ENCODE results near the gene CDKN2B-AS1. TPM values are rescaled to one million over a fixed set of nuclear protein-coding genes. Genes with fewer than 3 reads are reported as not detected.
"Not testable (repeated sequence)": the region's sequence is repeated elsewhere in the genome, so short reads cannot be mapped to it uniquely, and the experiment has no call there.

Gene CDKN2B-AS1
- total and polyA plus RNA-seq, 4 donors, result 0.58 to 8.0 (median 1.1) TPM

GRCh38 chr9:22055090-22055489 lies 60.5 kb downstream of the CDKN2B-AS1 start:
- no peaks in the 10 kb centered on the region for H3K27me3 ChIP-seq (ENCODE audit: control insufficient read depth in 1 of 2, insufficient read depth in 2 of 2, low read length in 1 of 2)
- no peak overlapping the region for H3K4me3 ChIP-seq (ENCODE audit: low read length in 2 of 2)
- intact Hi-C loops (cut with DNase I), result no loop called here

GRCh38 chr9:22056402-22056801 lies 61.8 kb downstream of the CDKN2B-AS1 start:
- intact Hi-C loops (cut with DNase I), result no loop called here
- no peaks in the 10 kb centered on the region for H3K36me3 ChIP-seq (ENCODE audit: control insufficient read depth in 1 of 2, insufficient read depth in 2 of 2, low read length in 1 of 2)
- H3K27me3 ChIP-seq (ENCODE audit: control insufficient read depth in 1 of 2, insufficient read depth in 2 of 2, low read length in 1 of 2), result no peaks in the 10 kb centered on the region
- WGBS, 2 donors, result 47 to 67% methylated on average over 3 of the region's 3 CpGs
- ATAC-seq (ENCODE audit: low FRiP score), result no peak
- H3K4me3 ChIP-seq (ENCODE audit: low read length in 2 of 2), result no peak overlapping the region
- no peak for DNase-seq
- H3K27ac ChIP-seq (ENCODE audit: low read depth in 1 of 2, low read length in 2 of 2), result no peak overlapping the region
- H3K9me3 ChIP-seq (ENCODE audit: control insufficient read depth, low read length), result no peaks in the 10 kb centered on the region
- H3K4me1 ChIP-seq (ENCODE audit: control insufficient read depth in 1 of 2, insufficient read depth in 2 of 2, low read length in 2 of 2), result no peaks in the 10 kb centered on the region

More at GRCh38 chr9:22055090-22055489, 60.5 kb downstream of the CDKN2B-AS1 start:
- DNase-seq, result no peak
- H3K27ac ChIP-seq (ENCODE audit: low read depth in 1 of 2, low read length in 2 of 2), result no peak overlapping the region
- ATAC-seq (ENCODE audit: low FRiP score), result no peak
- no peaks in the 10 kb centered on the region for H3K9me3 ChIP-seq (ENCODE audit: control insufficient read depth, low read length)
- H3K4me1 ChIP-seq (ENCODE audit: control insufficient read depth in 1 of 2, insufficient read depth in 2 of 2, low read length in 2 of 2), result no peaks in the 10 kb centered on the region
- no peaks in the 10 kb centered on the region for H3K36me3 ChIP-seq (ENCODE audit: control insufficient read depth in 1 of 2, insufficient read depth in 2 of 2, low read length in 1 of 2)

- H3K27ac ChIP-seq (ENCODE audit: low read depth in 1 of 2, low read length in 2 of 2); H3K4me1 ChIP-seq (ENCODE audit: control insufficient read depth in 1 of 2, insufficient read depth in 2 of 2, low read length in 2 of 2); DNase-seq; ATAC-seq (ENCODE audit: low FRiP score); intact Hi-C loops (cut with DNase I); H3K4me3 ChIP-seq (ENCODE audit: low read length in 2 of 2); H3K27me3 ChIP-seq (ENCODE audit: control insufficient read depth in 1 of 2, insufficient read depth in 2 of 2, low read length in 1 of 2); H3K9me3 ChIP-seq (ENCODE audit: control insufficient read depth, low read length); H3K36me3 ChIP-seq (ENCODE audit: control insufficient read depth in 1 of 2, insufficient read depth in 2 of 2, low read length in 1 of 2): not testable (repeated sequence)
- 96% methylated on average over 6 of the region's 6 CpGs for WGBS, 2 donors
These were observed 63.4 kb downstream of the CDKN2B-AS1 start for GRCh38 chr9:22057972-22058371.

- no peak overlapping the region for H3K27ac ChIP-seq (ENCODE audit: low read depth in 1 of 2, low read length in 2 of 2)
- H3K4me3 ChIP-seq (ENCODE audit: low read length in 2 of 2), result no peak overlapping the region
- intact Hi-C loops (cut with DNase I), result no loop called here
- ATAC-seq (ENCODE audit: low FRiP score), result no peak
- no peaks in the 10 kb centered on the region for H3K4me1 ChIP-seq (ENCODE audit: control insufficient read depth in 1 of 2, insufficient read depth in 2 of 2, low read length in 2 of 2)
- 78 to 90% methylated on average over 4 of the region's 4 CpGs for WGBS, 2 donors
- H3K36me3 ChIP-seq (ENCODE audit: control insufficient read depth in 1 of 2, insufficient read depth in 2 of 2, low read length in 1 of 2), result no peaks in the 10 kb centered on the region
- no peaks in the 10 kb centered on the region for H3K27me3 ChIP-seq (ENCODE audit: control insufficient read depth in 1 of 2, insufficient read depth in 2 of 2, low read length in 1 of 2)
- H3K9me3 ChIP-seq (ENCODE audit: control insufficient read depth, low read length), result no peaks in the 10 kb centered on the region
- no peak for DNase-seq
These were observed 66.3 kb downstream of the CDKN2B-AS1 start for GRCh38 chr9:22060831-22061383.

GRCh38 chr9:22064957-22065356 lies 70.4 kb downstream of the CDKN2B-AS1 start:
- intact Hi-C loops (cut with DNase I), result no loop called here
- 51 to 66% methylated on average over 2 of the region's 2 CpGs for WGBS, 2 donors

GRCh38 chr9:22065431-22066200 lies 71.0 kb downstream of the CDKN2B-AS1 start:
- Histone ChIP-seq H3K4me1 (ENCODE audit: control insufficient read depth in 1 of 2, insufficient read depth in 2 of 2, low read length in 2 of 2) (no peaks in the 10 kb centered on the region), H3K9me3 (ENCODE audit: control insufficient read depth, low read length) (no peaks in the 10 kb centered on the region), H3K27ac (ENCODE audit: low read depth in 1 of 2, low read length in 2 of 2) (no peak overlapping the region), H3K36me3 (ENCODE audit: control insufficient read depth in 1 of 2, insufficient read depth in 2 of 2, low read length in 1 of 2) (no peaks in the 10 kb centered on the region), H3K4me3 (ENCODE audit: low read length in 2 of 2) (no peak overlapping the region), H3K27me3 (ENCODE audit: control insufficient read depth in 1 of 2, insufficient read depth in 2 of 2, low read length in 1 of 2) (no peaks in the 10 kb centered on the region)
- intact Hi-C loops (cut with DNase I), result no loop called here
- 78 to 80% methylated on average over 4 of the region's 4 CpGs for WGBS, 2 donors
- DNase-seq (no peak), ATAC-seq (ENCODE audit: low FRiP score) (no peak)

More at GRCh38 chr9:22064957-22065356, 70.4 kb downstream of the CDKN2B-AS1 start:
- Histone ChIP-seq H3K27ac (ENCODE audit: low read depth in 1 of 2, low read length in 2 of 2) (no peak overlapping the region), H3K9me3 (ENCODE audit: control insufficient read depth, low read length) (no peaks in the 10 kb centered on the region), H3K36me3 (ENCODE audit: control insufficient read depth in 1 of 2, insufficient read depth in 2 of 2, low read length in 1 of 2) (no peaks in the 10 kb centered on the region), H3K4me1 (ENCODE audit: control insufficient read depth in 1 of 2, insufficient read depth in 2 of 2, low read length in 2 of 2) (no peaks in the 10 kb centered on the region), H3K27me3 (ENCODE audit: control insufficient read depth in 1 of 2, insufficient read depth in 2 of 2, low read length in 1 of 2) (no peaks in the 10 kb centered on the region), H3K4me3 (ENCODE audit: low read length in 2 of 2) (no peak overlapping the region)
- DNase-seq (no peak), ATAC-seq (ENCODE audit: low FRiP score) (no peak)

- WGBS, 2 donors, result 47 to 96% methylated on average over 4 of the region's 4 CpGs
- H3K36me3 ChIP-seq (ENCODE audit: control insufficient read depth in 1 of 2, insufficient read depth in 2 of 2, low read length in 1 of 2), result no peaks in the 10 kb centered on the region
- no peaks in the 10 kb centered on the region for H3K4me1 ChIP-seq (ENCODE audit: control insufficient read depth in 1 of 2, insufficient read depth in 2 of 2, low read length in 2 of 2)
- no peaks in the 10 kb centered on the region for H3K27me3 ChIP-seq (ENCODE audit: control insufficient read depth in 1 of 2, insufficient read depth in 2 of 2, low read length in 1 of 2)
- H3K9me3 ChIP-seq (ENCODE audit: control insufficient read depth, low read length), result no peaks in the 10 kb centered on the region
- no peak for ATAC-seq (ENCODE audit: low FRiP score)
- intact Hi-C loops (cut with DNase I), result no loop called here
- H3K27ac ChIP-seq (ENCODE audit: low read depth in 1 of 2, low read length in 2 of 2), result no peak overlapping the region
- DNase-seq, result no peak
- no peak overlapping the region for H3K4me3 ChIP-seq (ENCODE audit: low read length in 2 of 2)
These were observed 72.6 kb downstream of the CDKN2B-AS1 start for GRCh38 chr9:22067196-22067595.

GRCh38 chr9:22068369-22068768 lies 73.8 kb downstream of the CDKN2B-AS1 start:
- Histone ChIP-seq H3K4me3 (ENCODE audit: low read length in 2 of 2) (no peak overlapping the region), H3K27ac (ENCODE audit: low read depth in 1 of 2, low read length in 2 of 2) (no peak overlapping the region), H3K9me3 (ENCODE audit: control insufficient read depth, low read length) (no peaks in the 10 kb centered on the region), H3K4me1 (ENCODE audit: control insufficient read depth in 1 of 2, insufficient read depth in 2 of 2, low read length in 2 of 2) (no peaks in the 10 kb centered on the region), H3K36me3 (ENCODE audit: control insufficient read depth in 1 of 2, insufficient read depth in 2 of 2, low read length in 1 of 2) (no peaks in the 10 kb centered on the region), H3K27me3 (ENCODE audit: control insufficient read depth in 1 of 2, insufficient read depth in 2 of 2, low read length in 1 of 2) (no peaks in the 10 kb centered on the region)
- WGBS, 2 donors, result 77 to 78% methylated on average over 8 of the region's 8 CpGs
- intact Hi-C loops (cut with DNase I), result no loop called here
- ATAC-seq (ENCODE audit: low FRiP score) (no peak), DNase-seq (no peak)

GRCh38 chr9:22073349-22073748 lies 78.8 kb downstream of the CDKN2B-AS1 start:
- Histone ChIP-seq H3K9me3 (ENCODE audit: control insufficient read depth, low read length) (no peaks in the 10 kb centered on the region), H3K36me3 (ENCODE audit: control insufficient read depth in 1 of 2, insufficient read depth in 2 of 2, low read length in 1 of 2) (no peaks in the 10 kb centered on the region), H3K4me1 (ENCODE audit: control insufficient read depth in 1 of 2, insufficient read depth in 2 of 2, low read length in 2 of 2) (no peaks in the 10 kb centered on the region), H3K4me3 (ENCODE audit: low read length in 2 of 2) (no peak overlapping the region), H3K27ac (ENCODE audit: low read depth in 1 of 2, low read length in 2 of 2) (no peak overlapping the region), H3K27me3 (ENCODE audit: control insufficient read depth in 1 of 2, insufficient read depth in 2 of 2, low read length in 1 of 2) (no peaks in the 10 kb centered on the region)
- intact Hi-C loops (cut with DNase I), result no loop called here
- ATAC-seq (ENCODE audit: low FRiP score), result no peak
- WGBS, 2 donors, result 91 to 97% methylated on average over 1 of the region's 1 CpG
- DNase-seq, result no peak
